NB4 (cell line): ENCODE results near the gene KDM1B.

Experiments used
- CTCF ChIP-seq: IDR thresholded peaks from one replicate; pipeline ENCODE4 v1.5.1; 2012; ENCODE audit warnings: low read depth, low read length
- MAX ChIP-seq: IDR thresholded peaks from 2 replicates; pipeline ENCODE4 v1.6.1; 2011; ENCODE audit warnings: low read depth, low read length
- MYC ChIP-seq: IDR thresholded peaks from 2 replicates; pipeline ENCODE4 v1.6.1; 2011; ENCODE audit warnings: low read depth, low read length
- POLR2A ChIP-seq: IDR thresholded peaks from 2 replicates; pipeline ENCODE4 v1.6.1; 2011; ENCODE audit warnings: mild to moderate bottlenecking; ENCODE audit not compliant: insufficient read length; ENCODE audit errors: extremely low read depth

DNA sequence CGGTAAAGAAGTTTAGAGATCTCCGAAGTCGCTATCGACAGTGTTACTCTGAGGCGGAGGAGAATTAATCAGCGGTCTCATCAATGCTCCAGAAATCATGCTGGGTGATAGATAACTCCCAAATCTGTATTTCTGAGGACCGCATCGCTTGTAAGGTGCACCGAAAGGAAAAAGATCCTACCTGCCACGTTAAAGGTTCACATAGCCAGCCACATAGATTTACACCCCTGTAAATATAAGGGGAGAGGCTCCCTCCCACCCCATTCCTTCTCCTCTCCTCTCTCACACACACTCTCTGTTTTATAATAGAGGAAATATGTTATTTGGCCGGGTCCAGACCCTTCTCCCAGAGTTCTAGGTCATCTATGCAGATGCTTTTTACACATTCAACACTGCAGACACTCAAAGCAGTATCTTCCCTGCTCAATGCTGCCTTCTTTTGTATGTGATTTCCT lies 109.7 kb downstream of the KDM1B start:
- no peak for TF ChIP-seq CTCF
- 0 out of 2 replicates have a peak, but pooled peaks have one; percentile 28 for TF ChIP-seq MAX
- TF ChIP-seq POLR2A: no peak
- TF ChIP-seq MYC: 0 out of 2 replicates have a peak, but pooled peaks have one; percentile 18
